Ishikawa (cell line): ENCODE results near the gene CYP17A1.

Experiments used
- CEBPB ChIP-seq: IDR thresholded peaks from 2 replicates; pipeline ENCODE4 v1.6.1; 2012
- EGR1 ChIP-seq: IDR thresholded peaks from 2 replicates; pipeline ENCODE4 v1.6.1; 2012
- FOXM1 ChIP-seq: IDR thresholded peaks from 2 replicates; pipeline ENCODE4 v1.6.1; 2012; ENCODE audit warnings: low read depth, borderline replicate concordance
- NFIC ChIP-seq: IDR thresholded peaks from 2 replicates; pipeline ENCODE4 v1.6.1; 2012
- RAD21 ChIP-seq: IDR thresholded peaks from 2 replicates; pipeline ENCODE4 v1.6.1; 2012; ENCODE audit warnings: low read depth
- TAF1 ChIP-seq: IDR thresholded peaks from 2 replicates; pipeline ENCODE4 v1.6.1; 2012; ENCODE audit warnings: low read depth, mild to moderate bottlenecking
- TCF12 ChIP-seq: IDR thresholded peaks from 2 replicates; pipeline ENCODE4 v1.6.1; 2012; ENCODE audit warnings: low read depth
- TEAD4 ChIP-seq: IDR thresholded peaks from 2 replicates; pipeline ENCODE4 v1.6.1; 2012
- YY1 ChIP-seq: IDR thresholded peaks from 2 replicates; pipeline ENCODE4 v1.6.1; 2012; ENCODE audit warnings: low read depth
- ZBTB7A ChIP-seq: IDR thresholded peaks from 2 replicates; pipeline ENCODE4 v1.6.1; 2012; ENCODE audit warnings: low read depth
- TF ChIP-seq, protein P1 (sequence below): IDR thresholded peaks from 2 replicates; pipeline ENCODE4 v1.6.1; 2012
- TF ChIP-seq, protein P2 (sequence below): IDR thresholded peaks from 2 replicates; pipeline ENCODE4 v1.6.1; 2012; ENCODE audit warnings: low read depth, mild to moderate bottlenecking

The CYP17A1 gene

DNA sequence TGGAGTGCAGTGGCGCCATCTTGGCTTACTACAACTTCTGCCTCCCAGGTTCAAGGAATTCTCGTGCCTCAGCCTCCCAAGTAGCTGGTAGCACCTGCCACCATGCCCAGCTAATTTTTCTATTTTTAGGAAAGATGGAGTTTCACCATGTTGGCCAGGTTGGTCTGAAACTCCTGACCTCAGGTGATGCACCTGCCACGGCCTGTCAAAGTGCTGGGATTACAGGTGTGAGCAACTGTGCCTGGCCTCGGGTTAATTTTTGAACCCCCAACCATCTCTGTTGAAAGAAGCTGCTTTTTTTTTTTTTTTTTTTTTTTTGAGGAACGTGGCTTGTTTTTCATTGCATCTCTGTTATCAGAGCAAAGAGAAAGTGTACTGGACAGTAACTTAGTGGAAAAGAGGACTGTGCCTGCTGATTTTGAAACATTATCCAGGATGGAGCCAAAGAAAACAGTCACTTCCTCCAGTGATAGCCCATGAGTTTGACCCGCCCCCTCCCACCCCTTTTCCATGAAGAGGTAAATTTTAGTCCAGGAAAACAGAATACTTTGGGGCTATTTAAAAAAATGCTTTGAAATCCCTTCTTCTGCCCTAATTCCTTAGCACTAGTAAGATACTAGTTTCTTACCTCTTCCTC, 55.2 kb downstream of the CYP17A1 start:
- TF ChIP-seq CEBPB, result no peak
- TF ChIP-seq RAD21, result no peak
- TF ChIP-seq TCF12, result no peak
- TF ChIP-seq TEAD4, result no peak
- TF ChIP-seq FOXM1, result no peak
- no peak for TF ChIP-seq TAF1
- TF ChIP-seq, protein P1, sequence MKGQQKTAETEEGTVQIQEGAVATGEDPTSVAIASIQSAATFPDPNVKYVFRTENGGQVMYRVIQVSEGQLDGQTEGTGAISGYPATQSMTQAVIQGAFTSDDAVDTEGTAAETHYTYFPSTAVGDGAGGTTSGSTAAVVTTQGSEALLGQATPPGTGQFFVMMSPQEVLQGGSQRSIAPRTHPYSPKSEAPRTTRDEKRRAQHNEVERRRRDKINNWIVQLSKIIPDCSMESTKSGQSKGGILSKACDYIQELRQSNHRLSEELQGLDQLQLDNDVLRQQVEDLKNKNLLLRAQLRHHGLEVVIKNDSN, result no peak
- TF ChIP-seq, protein P2, sequence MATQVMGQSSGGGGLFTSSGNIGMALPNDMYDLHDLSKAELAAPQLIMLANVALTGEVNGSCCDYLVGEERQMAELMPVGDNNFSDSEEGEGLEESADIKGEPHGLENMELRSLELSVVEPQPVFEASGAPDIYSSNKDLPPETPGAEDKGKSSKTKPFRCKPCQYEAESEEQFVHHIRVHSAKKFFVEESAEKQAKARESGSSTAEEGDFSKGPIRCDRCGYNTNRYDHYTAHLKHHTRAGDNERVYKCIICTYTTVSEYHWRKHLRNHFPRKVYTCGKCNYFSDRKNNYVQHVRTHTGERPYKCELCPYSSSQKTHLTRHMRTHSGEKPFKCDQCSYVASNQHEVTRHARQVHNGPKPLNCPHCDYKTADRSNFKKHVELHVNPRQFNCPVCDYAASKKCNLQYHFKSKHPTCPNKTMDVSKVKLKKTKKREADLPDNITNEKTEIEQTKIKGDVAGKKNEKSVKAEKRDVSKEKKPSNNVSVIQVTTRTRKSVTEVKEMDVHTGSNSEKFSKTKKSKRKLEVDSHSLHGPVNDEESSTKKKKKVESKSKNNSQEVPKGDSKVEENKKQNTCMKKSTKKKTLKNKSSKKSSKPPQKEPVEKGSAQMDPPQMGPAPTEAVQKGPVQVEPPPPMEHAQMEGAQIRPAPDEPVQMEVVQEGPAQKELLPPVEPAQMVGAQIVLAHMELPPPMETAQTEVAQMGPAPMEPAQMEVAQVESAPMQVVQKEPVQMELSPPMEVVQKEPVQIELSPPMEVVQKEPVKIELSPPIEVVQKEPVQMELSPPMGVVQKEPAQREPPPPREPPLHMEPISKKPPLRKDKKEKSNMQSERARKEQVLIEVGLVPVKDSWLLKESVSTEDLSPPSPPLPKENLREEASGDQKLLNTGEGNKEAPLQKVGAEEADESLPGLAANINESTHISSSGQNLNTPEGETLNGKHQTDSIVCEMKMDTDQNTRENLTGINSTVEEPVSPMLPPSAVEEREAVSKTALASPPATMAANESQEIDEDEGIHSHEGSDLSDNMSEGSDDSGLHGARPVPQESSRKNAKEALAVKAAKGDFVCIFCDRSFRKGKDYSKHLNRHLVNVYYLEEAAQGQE, result no peak
- TF ChIP-seq ZBTB7A, result no peak
- no peak for TF ChIP-seq EGR1
- TF ChIP-seq NFIC, result no peak
- TF ChIP-seq YY1, result no peak

DNA sequence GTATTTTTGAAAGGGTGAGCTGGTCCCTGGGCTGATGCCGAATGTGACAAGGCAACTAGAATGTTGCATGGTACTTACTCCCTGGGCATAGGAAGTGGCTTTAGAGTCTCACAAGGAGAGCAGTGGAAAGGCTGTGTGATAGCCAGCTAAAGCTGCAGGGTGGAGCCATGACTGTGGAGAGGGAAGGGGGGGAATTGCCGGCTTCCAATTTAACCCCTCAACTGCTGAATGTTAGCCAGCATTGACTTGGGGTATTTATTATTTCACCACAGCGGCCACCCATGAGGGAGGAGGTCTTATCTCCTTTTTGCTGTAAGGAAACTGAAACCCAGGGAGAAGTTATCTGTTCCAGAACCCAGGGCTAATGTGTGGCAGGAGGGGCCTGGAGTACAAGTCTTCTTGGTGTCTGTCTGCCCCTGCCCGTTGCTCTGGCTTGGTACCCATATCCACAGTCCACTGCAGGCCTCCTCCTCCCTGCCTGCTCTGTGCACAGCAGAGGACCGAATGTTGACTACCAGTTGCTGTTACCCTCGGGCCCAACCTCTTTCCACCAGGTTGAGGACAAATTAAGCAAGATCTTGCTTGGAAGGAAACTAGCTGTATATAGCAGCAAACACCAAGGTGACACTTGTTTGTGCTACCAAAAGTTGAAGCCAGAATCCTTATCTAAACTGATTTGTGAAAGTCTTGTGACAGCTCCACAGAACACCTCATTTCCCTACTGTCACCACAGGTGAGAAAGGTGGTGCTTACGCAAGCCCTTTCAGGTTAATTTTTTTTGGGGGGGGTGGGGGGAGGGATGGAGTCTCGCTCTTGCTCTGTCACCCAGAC, 55.9 kb downstream of the CYP17A1 start:
- no peak for TF ChIP-seq TCF12
